Transverse colon (tissue), 4 donors: ENCODE data around the gene TPSD1. TPM values are rescaled to one million over a fixed set of nuclear protein-coding genes. Genes with fewer than 3 reads are reported as not detected.

Experiments used
- DNase-seq: peaks from one replicate; pipeline ENCODE4 v3.0.0-alpha.2; 2019
- H3K27ac ChIP-seq, 4 donors: fragments of 200-600 bp; sonication (generic); 2 replicates each; pipeline ENCODE4 v1.5.1; 2016 to 2018; ENCODE audit warnings: inconsistent platforms in 4 of 4
- H3K27me3 ChIP-seq: fragments of 200-600 bp; sonication (generic); 2 replicates; pipeline ENCODE4 v1.5.1; 2017; ENCODE audit warnings: inconsistent platforms
- H3K36me3 ChIP-seq, 4 donors: fragments of 200-600 bp; sonication (generic); 2 replicates each; pipeline ENCODE4 v1.5.1; 2017 to 2019; ENCODE audit warnings: inconsistent platforms in 4 of 4
- H3K4me1 ChIP-seq, 4 donors: fragments of 200-600 bp; sonication (generic); 2 replicates each; pipeline ENCODE4 v1.5.1; 2017 to 2020; ENCODE audit warnings: inconsistent platforms in 4 of 4
- H3K4me3 ChIP-seq, 4 donors: fragments of 200-600 bp; sonication (generic); 1 replicate in 1 of 4; 2 replicates in 3 of 4; pipeline versions ENCODE4 v1.5.1 to v1.6.1; 2017 to 2019; ENCODE audit warnings: inconsistent platforms in 4 of 4
- H3K9me3 ChIP-seq, 2 donors: fragments of 200-600 bp; sonication (generic); 2 replicates each; pipeline ENCODE4 v1.5.1; 2017 to 2019; ENCODE audit warnings: inconsistent platforms in 2 of 2
- CTCF ChIP-seq, 5 experiments: fragments of 200-600 bp in 3 of 5; fragments of 450-650 bp in 2 of 5; sonication (generic) in 3 of 5; IDR thresholded peaks; 1 replicate in 2 of 5; 2 replicates in 3 of 5; pipeline ENCODE4 v1.5.1; 2016 to 2017; ENCODE audit warnings: antibody characterized with exemption in 5 of 5, inconsistent platforms in 3 of 5, mild to moderate bottlenecking in 2 of 5, moderate library complexity in 1 of 5
- EP300 ChIP-seq: sonication (generic); formaldehyde crosslinking; IDR thresholded peaks from one replicate; pipeline ENCODE4 v1.6.1; 2017; ENCODE audit warnings: antibody characterized with exemption, low read depth
- POLR2A ChIP-seq: fragments of 450-650 bp; IDR thresholded peaks from one replicate; pipeline ENCODE4 v1.6.1; 2016; ENCODE audit warnings: antibody characterized with exemption, mild to moderate bottlenecking, moderate library complexity
- POLR2AphosphoS5 ChIP-seq, 3 donors: sonication (generic); formaldehyde crosslinking; IDR thresholded peaks; one replicate each; pipeline ENCODE4 v1.6.1; 2016; ENCODE audit warnings: antibody characterized with exemption in 3 of 3
- WGBS, 2 donors: methylation state at CpG; one replicate each; pipeline ENCODE4 v1.1.5; 2018; ENCODE audit warnings: low coverage in 1 of 2; 5-methylcytosine and 5-hydroxymethylcytosine counted together
- in situ Hi-C, 4 donors: fragments of 200-750 bp; cut with MboI; loops; one replicate each; pipeline versions ENCODE4 v1.15.0 to v1.15.1; 2017; ENCODE audit warnings: low sequenced_read_pairs in 3 of 4, low pct_ligation_motif_present in 1 of 4, low pct_unique_long_range_greater_than_20kb in 1 of 4
- intact Hi-C: fragments of 100-400 bp; cut with DNase I; formaldehyde crosslinking; loops from one replicate; pipeline ENCODE4 v1.15.1; 2023; ENCODE audit warnings: low total_unique reads
- total RNA-seq, 4 donors: library from RNA; depleted of rRNA; stranded (reverse); fragments of >200 nt; gene quantifications; one replicate each; pipeline ENCODE4 v1.1.0, GENCODE V29; 2016

The TPSD1 gene
- total RNA-seq, 4 donors from 2014 or later = 4.6 to 12.0 (median 7.8) TPM; not detected in 1

DNA sequence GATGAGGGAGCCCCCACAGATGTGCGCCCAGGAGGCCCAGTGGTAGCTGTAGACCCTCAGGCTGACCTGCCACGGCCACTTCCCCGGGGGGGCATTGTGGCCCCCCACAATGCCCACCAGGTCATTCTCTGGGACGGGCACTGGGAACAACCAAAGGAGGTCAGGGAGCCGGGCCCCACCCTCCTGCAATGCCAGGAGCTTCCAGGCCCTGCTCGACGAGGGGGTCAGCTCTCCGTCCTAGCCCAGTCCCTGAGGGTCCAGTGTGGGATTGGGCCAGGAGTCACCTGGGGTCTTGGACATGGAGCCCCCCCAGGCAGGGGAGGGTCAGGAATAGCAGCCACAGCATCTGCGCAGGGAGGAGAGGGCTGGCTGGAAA lies 7.0 kb downstream of the TPSD1 start:
- no peak for DNase-seq
- no peak for TF ChIP-seq CTCF (IDR thresholded peaks at IDR 0.05)
- TF ChIP-seq EP300 = no peak
- no peak for TF ChIP-seq POLR2AphosphoS5 (IDR thresholded peaks at IDR 0.05)
- TF ChIP-seq POLR2A = no peak
- peaks cover 50% of the 10 kb centered on the region for H3K27me3 ChIP-seq
- H3K9me3 ChIP-seq = no peaks in the 10 kb centered on the region
- H3K36me3 ChIP-seq = no peaks in the 10 kb centered on the region
- no peak overlapping the region for H3K4me3 ChIP-seq
- WGBS, 2 donors = 80 to 100% methylated on average over 1 to 2 of the region's 9 CpGs
- no peak overlapping the region for H3K27ac ChIP-seq
- in situ Hi-C loops = no loop called here
- H3K4me1 ChIP-seq = peaks cover 0 to 4% (median 3%) of the 10 kb centered on the region in 4 donors
- intact Hi-C loops = no loop called here

- Histone ChIP-seq H3K27ac (no peak overlapping the region), H3K4me3 (no peak overlapping the region), H3K27me3 (peaks cover 45% of the 10 kb centered on the region), H3K4me1 (peaks cover 0 to 4% (median 2%) of the 10 kb centered on the region in 4 donors), H3K36me3 (no peaks in the 10 kb centered on the region), H3K9me3 (no peaks in the 10 kb centered on the region)
- no peak for TF ChIP-seq POLR2AphosphoS5 (IDR thresholded peaks at IDR 0.05)
- no peak for DNase-seq
- intact Hi-C loops = no loop called here
- 74% methylated on average over 8 of the region's 15 CpGs; no CpG with 5 or more reads in 1 of the 2 donors for WGBS, 2 donors
- in situ Hi-C loops = no loop called here
Measured at GRCh38 chr16:1263591-1264344, 7.9 kb downstream of the TPSD1 start.

DNA sequence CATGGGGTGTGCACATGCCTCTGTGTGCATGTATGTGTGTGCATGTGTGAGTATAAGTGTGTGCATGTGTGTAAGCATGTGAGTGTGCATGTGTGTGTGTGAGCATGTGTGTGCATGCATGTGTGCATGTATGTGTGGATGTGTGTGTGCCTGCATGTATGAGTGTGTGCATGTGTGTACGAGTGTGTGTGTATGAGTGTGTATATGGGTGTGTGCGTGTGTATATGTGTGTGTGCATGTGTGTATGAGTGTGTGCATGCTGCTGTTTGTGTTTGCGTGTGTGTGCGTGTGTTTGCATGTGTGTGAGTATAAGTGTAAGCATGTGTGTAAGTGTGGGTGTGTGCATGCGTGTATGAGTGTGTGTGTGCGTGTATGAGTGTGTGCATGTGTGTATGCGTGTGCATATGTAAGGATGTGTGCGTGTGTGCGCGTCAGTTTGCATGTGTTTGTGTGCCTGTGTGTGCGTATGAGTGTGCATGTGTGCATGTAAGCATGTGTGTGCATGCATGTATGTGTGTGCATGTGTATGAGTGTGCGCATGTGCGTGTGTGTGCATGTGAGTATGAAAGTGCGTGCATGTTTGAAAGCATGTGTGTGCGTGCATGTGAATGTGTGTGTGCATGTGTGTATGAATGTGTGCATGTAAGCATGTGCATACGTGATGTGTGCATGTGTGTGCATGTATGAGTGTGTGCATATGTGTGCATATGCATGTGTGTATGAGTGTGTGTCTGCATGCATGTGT lies 8.6 kb downstream of the TPSD1 start:
- WGBS, 2 donors = 80 to 89% methylated on average over 2 to 16 of the region's 16 CpGs
- DNase-seq = no peak
- Histone ChIP-seq H3K9me3 (no peaks in the 10 kb centered on the region), H3K27me3 (peaks cover 41% of the 10 kb centered on the region), H3K4me3 (no peak overlapping the region), H3K4me1 (no peaks in the 10 kb centered on the region), H3K36me3 (no peaks in the 10 kb centered on the region), H3K27ac (no peak overlapping the region)
- TF ChIP-seq CTCF (IDR thresholded peaks at IDR 0.05) (no peak), EP300 (no peak), POLR2AphosphoS5 (IDR thresholded peaks at IDR 0.05) (no peak), POLR2A (no peak)
- in situ Hi-C loops = no loop called here
- intact Hi-C loops = no loop called here

GRCh38 chr16:1265090-1265630 lies 9.3 kb downstream of the TPSD1 start:
- no peaks in the 10 kb centered on the region for H3K9me3 ChIP-seq
- H3K27me3 ChIP-seq = peaks cover 39% of the 10 kb centered on the region
- TF ChIP-seq POLR2A = no peak
- TF ChIP-seq EP300 = no peak
- TF ChIP-seq CTCF (IDR thresholded peaks at IDR 0.05) = no peak
- no peak for TF ChIP-seq POLR2AphosphoS5 (IDR thresholded peaks at IDR 0.05)
- no peak for DNase-seq
- WGBS, 2 donors = 71% methylated on average over 9 of the region's 13 CpGs; no CpG with 5 or more reads in 1 of the 2 donors
- in situ Hi-C loops (no loop called here), intact Hi-C loops (no loop called here)
- no peak overlapping the region for H3K4me3 ChIP-seq
- H3K4me1 ChIP-seq = no peaks in the 10 kb centered on the region
- no peaks in the 10 kb centered on the region for H3K36me3 ChIP-seq
- no peak overlapping the region for H3K27ac ChIP-seq
